ENCODE results near the gene COL4A1.

COL4A1 gene

GRCh38 chr13:110237875-110238817, 68.8 kb downstream of the COL4A1 start:
- DNase-seq (ENCODE audit: low read depth in 2 of 2), result no peak

- DNase-seq (ENCODE audit: low read depth in 2 of 2), result no peak
These were observed 70.1 kb downstream of the COL4A1 start for GRCh38 chr13:110236831-110237261.

- DNase-seq (ENCODE audit: low read depth in 2 of 2), result no peak
These were observed 70.5 kb downstream of the COL4A1 start for GRCh38 chr13:110236431-110236830.

- DNase-seq (ENCODE audit: low read depth in 2 of 2), result no peak
These were observed 72.4 kb downstream of the COL4A1 start for GRCh38 chr13:110234532-110234931.

GRCh38 chr13:110233951-110234280, 73.0 kb downstream of the COL4A1 start:
- no peak for DNase-seq (ENCODE audit: low read depth in 2 of 2)

DNA sequence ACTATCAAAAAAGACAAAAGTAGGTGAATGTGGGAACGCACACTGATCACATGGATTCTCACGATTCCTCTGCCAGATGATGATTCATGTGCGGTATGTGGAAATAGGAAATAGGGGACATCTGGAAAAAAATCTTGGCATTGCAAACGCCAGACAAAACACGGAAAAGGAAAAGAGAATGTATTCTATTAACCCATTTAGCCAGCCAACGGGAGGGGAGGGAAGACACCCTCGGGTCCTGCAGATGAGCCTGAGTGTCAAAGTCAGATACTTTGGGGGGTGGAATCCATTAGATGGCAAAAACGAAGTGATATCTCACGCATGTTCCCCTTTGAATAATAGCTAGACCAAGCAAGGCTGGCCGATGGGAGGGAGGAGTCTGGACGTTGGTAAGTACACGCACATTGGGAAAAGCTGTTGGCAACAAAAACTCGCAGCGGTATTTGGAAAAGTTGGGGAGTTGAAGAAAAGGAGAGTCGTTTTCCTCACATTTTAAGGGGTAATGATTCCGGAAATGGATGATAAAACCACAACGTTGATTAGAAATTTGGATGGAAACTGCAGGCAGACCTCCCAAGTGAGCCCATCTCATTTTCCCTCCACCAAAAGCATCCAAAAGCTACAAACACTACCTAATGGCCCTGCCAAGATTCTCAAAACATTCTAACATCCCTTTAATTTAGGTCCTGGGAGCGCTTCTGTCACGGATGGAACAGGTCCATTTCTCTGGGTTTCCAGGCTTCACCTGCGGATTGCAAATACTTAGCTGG, 73.6 kb downstream of the COL4A1 start:
- no peak for DNase-seq (ENCODE audit: low read depth in 2 of 2)

DNA sequence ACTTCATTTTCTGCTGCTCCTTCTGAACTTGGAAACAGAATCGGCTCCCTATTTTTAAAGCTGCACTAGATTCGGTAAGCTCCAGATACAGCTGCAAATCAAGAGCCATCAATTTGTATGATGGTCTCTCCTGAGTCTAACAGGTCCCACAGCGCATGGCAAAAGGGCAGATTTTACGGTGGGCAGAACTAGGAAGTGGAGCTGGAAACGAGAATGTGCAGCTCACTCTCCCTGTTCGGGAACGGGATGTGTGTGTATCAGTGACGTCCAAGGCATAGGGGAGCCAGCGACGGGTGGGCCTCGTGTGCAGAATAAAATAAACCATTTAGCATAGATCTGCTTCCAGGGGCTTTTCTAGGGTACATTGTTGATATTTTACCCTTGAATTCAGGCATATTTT, 74.2 kb downstream of the COL4A1 start:
- DNase-seq (ENCODE audit: low read depth in 2 of 2), result no peak

DNA sequence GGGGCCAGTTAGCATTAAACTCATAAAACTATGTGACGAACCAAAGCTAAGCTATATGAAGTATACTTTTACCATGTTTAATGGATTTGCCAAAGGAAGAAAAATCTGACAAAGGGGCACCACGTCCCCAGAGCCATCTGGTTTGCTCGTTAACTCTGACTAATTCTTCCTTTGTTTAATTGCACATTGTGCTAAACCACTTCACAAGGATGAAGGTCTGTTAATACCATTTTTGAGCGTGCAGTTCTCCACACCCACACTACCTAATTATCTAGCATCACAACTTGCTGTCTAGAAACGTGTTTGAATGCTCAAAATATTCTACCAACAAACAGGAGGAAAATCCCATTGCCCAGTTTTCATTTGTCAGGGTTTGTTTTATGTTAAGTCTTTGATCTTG, 74.8 kb downstream of the COL4A1 start:
- no peak for DNase-seq (ENCODE audit: low read depth in 2 of 2)

DNA sequence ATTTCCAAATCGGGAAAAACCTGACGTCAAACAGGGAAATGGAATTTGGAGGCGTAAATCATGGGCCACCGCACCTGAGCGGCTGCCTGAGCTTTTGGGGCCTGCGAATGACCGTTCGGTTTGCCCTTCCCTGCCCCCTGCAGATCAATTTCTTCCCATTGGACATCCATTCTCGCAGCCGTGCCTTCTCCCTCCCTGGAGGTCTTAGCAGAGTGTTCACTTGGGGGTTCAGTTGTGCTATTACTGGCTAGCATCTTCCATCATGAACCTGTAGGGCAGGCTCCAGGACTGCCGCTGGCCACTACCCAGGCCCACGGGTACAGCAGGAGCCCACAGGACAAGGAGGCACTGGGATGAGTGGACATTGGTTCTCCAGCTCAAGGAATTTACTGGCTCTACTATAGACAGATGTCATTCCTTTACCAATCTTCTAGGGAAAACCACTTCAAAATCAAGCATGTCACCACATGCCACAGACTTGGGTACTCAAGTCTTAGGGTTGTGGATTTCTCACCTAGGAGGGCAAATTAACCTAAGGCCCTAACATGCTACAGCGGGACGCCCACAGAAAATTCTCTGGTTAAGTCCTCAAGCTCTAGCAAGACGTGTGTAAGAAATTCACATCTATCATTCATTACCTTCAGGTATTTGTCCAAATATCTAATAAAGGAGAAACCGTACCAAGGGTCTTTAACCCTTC, 75.5 kb downstream of the COL4A1 start:
- no peak for DNase-seq (ENCODE audit: low read depth in 2 of 2)

DNA sequence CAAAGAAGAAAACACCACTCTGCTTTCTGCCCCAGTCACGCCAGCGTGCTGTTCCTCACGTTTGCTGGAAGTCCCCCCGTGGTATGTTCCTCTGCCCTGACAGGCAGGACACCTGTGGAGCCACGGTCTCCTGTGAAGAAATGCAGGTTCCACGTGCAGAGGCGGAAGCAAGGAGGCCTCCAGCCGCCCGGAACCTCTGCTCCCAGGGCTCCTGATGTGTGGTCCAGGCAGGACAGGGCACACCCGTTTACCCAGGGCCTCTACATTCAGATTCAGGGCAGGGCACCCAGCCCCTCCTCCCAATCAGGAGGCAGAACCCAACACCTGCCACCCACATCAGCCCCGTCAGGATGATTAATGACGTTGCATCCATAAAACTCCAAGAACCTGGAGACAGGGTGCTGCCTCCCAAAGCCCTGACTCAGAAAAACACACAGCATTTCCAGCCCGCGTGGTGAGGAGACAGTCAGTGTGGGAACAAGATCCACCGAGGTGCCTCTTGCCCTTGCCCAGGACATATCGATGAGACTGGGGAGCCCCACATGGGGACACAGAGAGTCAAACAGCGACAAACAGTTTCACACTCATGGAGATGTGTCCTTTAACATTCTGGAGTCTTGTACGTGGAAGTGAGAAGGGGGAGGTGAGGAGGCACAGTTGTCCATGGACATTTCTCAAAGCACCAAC, 76.2 kb downstream of the COL4A1 start:
- no peak for DNase-seq (ENCODE audit: low read depth in 2 of 2)

- no peak for DNase-seq (ENCODE audit: low read depth in 2 of 2)
These were observed 76.9 kb downstream of the COL4A1 start for GRCh38 chr13:110229905-110230563.

DNA sequence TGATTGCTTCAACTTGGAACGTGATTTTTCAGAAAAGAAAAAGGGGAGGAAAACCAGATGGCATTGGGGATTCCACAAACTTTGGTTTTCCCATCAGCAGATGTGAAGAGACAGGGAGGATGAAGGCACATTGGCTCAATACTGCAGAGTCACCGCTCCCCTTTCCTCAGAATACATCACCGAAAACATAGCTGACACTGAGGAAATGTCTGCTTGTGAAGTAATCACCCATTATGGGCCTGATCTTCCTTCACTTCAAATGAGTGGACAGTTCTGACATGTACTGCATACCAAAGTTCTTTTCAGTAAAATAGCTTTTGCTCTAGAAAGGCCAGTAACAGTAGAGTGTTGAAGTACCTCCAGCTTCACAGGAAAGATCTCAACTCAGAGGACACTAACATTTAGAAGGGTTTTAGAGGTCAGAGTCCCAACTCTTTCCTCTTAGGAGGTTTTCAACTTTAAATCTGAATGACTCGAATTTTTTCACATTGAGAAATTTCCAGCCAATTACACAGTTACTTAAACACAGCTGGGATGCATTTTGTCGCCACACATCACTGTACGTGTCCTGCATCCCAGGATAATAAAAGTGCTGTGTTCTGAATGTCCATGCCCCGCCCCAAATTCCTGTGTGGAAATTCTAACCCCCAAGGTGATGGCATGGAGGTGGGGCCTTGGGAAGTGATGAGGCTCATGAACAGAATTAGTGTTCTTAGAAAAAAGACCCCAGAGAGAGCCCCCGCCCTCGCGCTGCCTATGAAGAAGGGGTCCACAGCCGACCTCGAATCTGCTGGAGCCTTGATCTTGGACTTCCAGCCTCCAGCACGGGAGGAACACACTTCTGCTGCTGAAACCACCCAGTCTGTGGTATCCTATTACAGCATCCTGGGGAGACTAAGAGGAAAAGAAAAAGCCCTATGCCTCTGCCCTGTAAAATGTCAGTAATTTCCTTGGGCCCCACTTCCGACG, 77.7 kb downstream of the COL4A1 start:
- DNase-seq (ENCODE audit: low read depth in 2 of 2), result no peak

- DNase-seq (ENCODE audit: low read depth in 2 of 2), result no peak
These were observed 78.9 kb downstream of the COL4A1 start for GRCh38 chr13:110227864-110228643.

DNA sequence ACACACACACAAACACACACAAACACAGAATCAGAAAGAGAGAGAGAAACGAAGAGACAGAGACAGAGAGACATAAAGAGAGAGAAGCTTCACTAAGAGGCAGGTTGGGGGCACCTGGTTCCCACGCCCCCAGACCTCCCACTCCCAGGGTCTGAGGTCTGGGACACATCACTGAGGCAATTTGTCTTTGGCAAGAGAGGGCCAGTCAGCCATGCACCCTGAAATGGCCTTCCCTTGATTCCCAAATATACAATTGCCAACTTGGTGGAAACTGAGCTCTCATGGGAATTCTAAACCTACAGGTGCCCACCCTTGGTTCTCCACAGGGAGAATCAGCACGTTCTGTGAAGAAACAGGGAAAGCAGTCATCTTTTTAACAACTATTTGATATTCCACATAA, 79.5 kb downstream of the COL4A1 start:
- DNase-seq (ENCODE audit: low read depth in 2 of 2), result no peak

- no peak for DNase-seq (ENCODE audit: low read depth in 2 of 2)
These were observed 81.1 kb downstream of the COL4A1 start for GRCh38 chr13:110225609-110226574.

DNA sequence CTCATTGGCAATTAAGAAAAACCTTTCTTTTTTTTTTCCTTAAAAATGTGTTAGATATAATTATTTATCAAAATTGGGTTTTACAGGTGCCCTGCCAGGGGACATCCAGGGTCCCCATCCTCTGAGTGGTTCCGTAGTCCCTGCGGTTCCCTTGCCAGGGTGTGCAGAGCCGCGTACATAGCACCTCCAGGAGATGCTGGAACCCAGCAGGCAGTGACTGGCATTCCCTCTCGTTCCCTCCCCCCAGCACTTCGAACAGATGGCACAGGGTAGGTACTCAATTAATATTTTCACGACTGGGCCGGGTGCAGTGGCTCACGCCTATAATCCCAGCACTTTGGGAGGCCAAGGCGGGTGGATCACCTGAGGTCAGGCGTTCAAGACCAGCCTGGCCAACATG, 82.0 kb downstream of the COL4A1 start:
- DNase-seq (ENCODE audit: low read depth in 2 of 2), result no peak

DNA sequence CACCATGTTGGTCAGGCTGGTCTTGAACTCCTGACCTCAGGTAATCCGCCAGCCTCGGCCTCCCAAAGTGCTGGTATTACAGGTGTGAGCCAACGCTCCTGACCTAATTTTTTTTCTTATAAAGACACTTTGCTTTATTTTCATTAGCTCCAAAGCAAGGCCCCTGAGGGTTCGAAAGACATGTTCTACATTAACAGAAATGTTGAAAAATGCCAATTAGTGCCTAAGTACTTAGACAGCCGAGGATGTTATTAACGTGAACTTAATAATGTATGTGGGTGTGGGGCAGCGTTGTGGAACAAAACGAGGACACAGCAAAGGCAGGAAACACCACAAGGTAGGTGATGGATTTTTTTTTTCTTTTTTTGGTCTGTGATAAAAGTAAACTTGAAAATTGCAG, 82.4 kb downstream of the COL4A1 start:
- no peak for DNase-seq (ENCODE audit: low read depth in 2 of 2)
